SH-SY5Y (cell line): ENCODE data around the gene CCDC157.

Experiments
- GATA2 ChIP-seq: IDR thresholded peaks from 2 replicates; pipeline ENCODE4 v1.6.1; 2011; ENCODE audit warnings: mild to moderate bottlenecking, low read depth, low read length
- GATA3 ChIP-seq: IDR thresholded peaks from 2 replicates; pipeline ENCODE4 v1.6.1; 2011; ENCODE audit warnings: low read depth, mild to moderate bottlenecking, low read length, moderate library complexity

DNA sequence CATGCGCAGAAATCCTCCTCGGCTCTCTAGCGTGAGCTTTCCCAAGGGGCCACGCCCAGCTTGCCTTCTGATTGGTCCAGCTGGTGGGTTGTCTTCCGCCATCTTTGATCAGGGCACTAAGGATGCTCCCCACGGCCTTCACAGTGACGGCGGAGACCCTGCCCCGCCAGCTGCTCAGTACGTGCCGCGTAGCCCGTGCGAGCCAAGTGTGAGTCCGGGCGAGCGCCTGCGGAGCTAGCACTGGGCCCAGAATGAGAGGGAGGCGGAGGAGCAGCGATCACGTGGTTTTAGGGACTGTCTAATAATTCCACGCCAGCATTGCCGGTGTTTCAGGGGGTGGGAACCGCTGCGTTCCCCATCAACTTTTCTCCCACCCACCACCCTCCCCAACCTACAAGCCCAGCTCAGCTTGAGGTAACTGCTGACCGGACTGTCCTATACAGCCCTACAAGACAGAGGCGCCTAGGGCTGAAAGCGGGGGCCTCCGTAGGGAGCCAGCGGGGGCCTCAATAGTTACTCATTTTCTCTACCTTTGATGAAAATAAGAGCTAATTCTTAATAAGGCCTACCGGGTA, 67.2 kb downstream of the CCDC157 start:
- TF ChIP-seq GATA3 (no peak), GATA2 (no peak; the same call in 1 of the 2 replicates)
